Left renal cortex interstitium (tissue), 4 donors: Measurements from ENCODE around the gene ETV2. TPM values are rescaled to one million over a fixed set of nuclear protein-coding genes. Genes with fewer than 3 reads are reported as not detected.

Source experiments
- polyA plus RNA-seq, 4 donors: library from polyadenylated mRNA; unstranded; fragments of 120-200 nt; gene quantifications; one replicate each; pipeline ENCODE4 v1.2.1, GENCODE V29; 2013; ENCODE audit not compliant: insufficient read length in 4 of 4

The ETV2 gene
- polyA plus RNA-seq, 4 donors, result 1.1 to 3.6 (median 2.6) TPM

Other genes with a start within 250 kb of the ETV2 start
- under 1 TPM; 0.22 to 0.60 (median 0.33) TPM for gene FFAR2, start 193.5 kb upstream of the ETV2 start, polyA plus RNA-seq
- 1 to 10 TPM in 2 of 4 donors, under 1 TPM in 2; 0.48 to 2.1 (median 0.85) TPM for gene KRTDAP, start 151.3 kb upstream of the ETV2 start, polyA plus RNA-seq
- gene DMKN, start 128.1 kb upstream of the ETV2 start, polyA plus RNA-seq, result 100 to 1,000 TPM in 2 of 4 donors, 10 to 100 TPM in 2; 69.7 to 135 (median 107) TPM
- under 1 TPM in 3 of 4 donors, not detected in 1; 0.10 to 0.24 (median 0.21) TPM for gene SBSN, start 113.4 kb upstream of the ETV2 start, polyA plus RNA-seq
- gene GAPDHS, start 108.3 kb upstream of the ETV2 start, polyA plus RNA-seq, result not detected
- gene TMEM147, start 96.1 kb upstream of the ETV2 start, polyA plus RNA-seq, result 100 to 1,000 TPM in 2 of 4 donors, 10 to 100 TPM in 2; 80.6 to 113 (median 93.9) TPM
- under 1 TPM in 1 of 4 donors, not detected in 3; 0.05 TPM for gene ATP4A, start 78.1 kb upstream of the ETV2 start, polyA plus RNA-seq
- gene PMIS2, start 55.6 kb upstream of the ETV2 start, polyA plus RNA-seq, result not detected
- 10 to 100 TPM; 18.2 to 30.9 (median 26.9) TPM for gene HAUS5, start 29.0 kb upstream of the ETV2 start, polyA plus RNA-seq
- gene RBM42, start 12.7 kb upstream of the ETV2 start, polyA plus RNA-seq, result 10 to 100 TPM; 57.1 to 94.4 (median 73.3) TPM
- 100 to 1,000 TPM; 302 to 435 (median 348) TPM for gene COX6B1, start 6.6 kb downstream of the ETV2 start, polyA plus RNA-seq
- gene UPK1A, start 24.8 kb downstream of the ETV2 start, polyA plus RNA-seq, result 10 to 100 TPM in 3 of 4 donors, 1 to 10 TPM in 1; 9.8 to 26.7 (median 15.8) TPM
- under 1 TPM; 0.17 to 0.91 (median 0.44) TPM for gene ZBTB32, start 62.8 kb downstream of the ETV2 start, polyA plus RNA-seq
- 10 to 100 TPM; 24.2 to 42.6 (median 34.2) TPM for gene KMT2B, start 76.3 kb downstream of the ETV2 start, polyA plus RNA-seq
- gene IGFLR1, start 100.7 kb downstream of the ETV2 start, polyA plus RNA-seq, result 1 to 10 TPM; 2.8 to 4.6 (median 3.7) TPM
- gene U2AF1L4, start 103.7 kb downstream of the ETV2 start, polyA plus RNA-seq, result 10 to 100 TPM; 15.7 to 21.8 (median 19.7) TPM
- gene PSENEN, start 103.9 kb downstream of the ETV2 start, polyA plus RNA-seq, result 10 to 100 TPM; 54.5 to 78.6 (median 66.5) TPM
- 10 to 100 TPM; 11.5 to 13.0 (median 12.4) TPM for gene LIN37, start 106.8 kb downstream of the ETV2 start, polyA plus RNA-seq
- 10 to 100 TPM; 19.4 to 32.3 (median 25.1) TPM for gene HSPB6, start 115.3 kb downstream of the ETV2 start, polyA plus RNA-seq
- 10 to 100 TPM; 11.5 to 28.6 (median 18.2) TPM for gene PROSER3, start 116.4 kb downstream of the ETV2 start, polyA plus RNA-seq
- gene ARHGAP33, start 133.8 kb downstream of the ETV2 start, polyA plus RNA-seq, result 10 to 100 TPM; 10.9 to 53.7 (median 30.0) TPM
- gene PRODH2, start 171.1 kb downstream of the ETV2 start, polyA plus RNA-seq, result 10 to 100 TPM; 24.2 to 60.6 (median 39.9) TPM
- 100 to 1,000 TPM; 101 to 226 (median 168) TPM for gene NPHS1, start 210.8 kb downstream of the ETV2 start, polyA plus RNA-seq
- 10 to 100 TPM in 3 of 4 donors, 1 to 10 TPM in 1; 7.7 to 12.8 (median 11.5) TPM for gene KIRREL2, start 215.2 kb downstream of the ETV2 start, polyA plus RNA-seq
- 10 to 100 TPM; 19.3 to 32.8 (median 28.3) TPM for gene APLP1, start 226.8 kb downstream of the ETV2 start, polyA plus RNA-seq